ENCODE measurements around the gene SEC61A1.

The SEC61A1 gene

DNA sequence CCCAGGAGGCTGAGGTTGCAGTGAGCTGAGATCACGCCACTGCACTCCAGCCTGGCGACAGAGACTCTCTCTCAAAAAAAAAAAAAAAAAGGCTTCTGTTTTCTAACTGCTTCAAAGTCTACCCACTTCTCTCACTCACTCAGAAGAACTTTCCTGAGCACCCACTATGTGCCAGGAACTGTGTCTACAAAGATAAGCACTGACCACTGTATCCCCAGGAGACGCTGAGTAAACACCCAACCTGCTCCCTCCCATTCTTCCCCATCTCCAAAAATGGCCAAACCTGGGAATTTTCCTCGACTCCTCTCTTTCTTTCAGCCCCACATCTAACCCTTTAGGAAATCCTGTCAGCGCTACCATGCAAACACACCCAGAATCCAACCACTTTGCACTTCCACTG lies 58.9 kb downstream of the SEC61A1 start:
- no peak for DNase-seq (ENCODE audit: low spot score)
- FAIRE-seq, result no peak

DNA sequence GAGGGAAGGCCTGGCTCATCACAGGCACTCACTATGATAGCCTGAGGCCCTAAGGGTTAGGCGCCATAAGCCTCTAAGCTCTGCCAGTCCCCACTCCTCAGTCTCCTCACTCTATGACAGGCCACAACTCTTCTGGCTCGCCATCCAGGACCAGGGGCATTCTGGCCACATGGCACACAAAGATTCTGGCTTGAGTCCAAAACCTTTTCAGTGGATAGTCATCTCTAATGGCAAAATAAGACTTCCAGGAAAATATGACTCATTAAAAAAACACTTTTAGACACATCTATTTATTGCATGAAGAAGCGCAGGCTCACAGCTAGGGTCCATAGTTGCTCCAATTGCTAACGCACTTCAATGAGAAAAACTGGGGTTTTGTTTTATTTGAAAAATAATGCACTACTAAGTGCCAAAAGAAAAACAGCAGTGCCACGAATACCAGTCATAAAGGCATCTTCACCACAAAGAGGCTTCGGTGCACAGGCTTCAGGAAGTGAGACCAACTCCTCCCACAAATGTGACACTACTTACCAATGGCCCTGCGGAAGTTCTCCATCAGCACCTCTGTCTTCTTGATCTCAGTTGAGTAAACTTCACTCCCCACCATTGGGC lies 60.2 kb downstream of the SEC61A1 start:
- no peak for FAIRE-seq

DNA sequence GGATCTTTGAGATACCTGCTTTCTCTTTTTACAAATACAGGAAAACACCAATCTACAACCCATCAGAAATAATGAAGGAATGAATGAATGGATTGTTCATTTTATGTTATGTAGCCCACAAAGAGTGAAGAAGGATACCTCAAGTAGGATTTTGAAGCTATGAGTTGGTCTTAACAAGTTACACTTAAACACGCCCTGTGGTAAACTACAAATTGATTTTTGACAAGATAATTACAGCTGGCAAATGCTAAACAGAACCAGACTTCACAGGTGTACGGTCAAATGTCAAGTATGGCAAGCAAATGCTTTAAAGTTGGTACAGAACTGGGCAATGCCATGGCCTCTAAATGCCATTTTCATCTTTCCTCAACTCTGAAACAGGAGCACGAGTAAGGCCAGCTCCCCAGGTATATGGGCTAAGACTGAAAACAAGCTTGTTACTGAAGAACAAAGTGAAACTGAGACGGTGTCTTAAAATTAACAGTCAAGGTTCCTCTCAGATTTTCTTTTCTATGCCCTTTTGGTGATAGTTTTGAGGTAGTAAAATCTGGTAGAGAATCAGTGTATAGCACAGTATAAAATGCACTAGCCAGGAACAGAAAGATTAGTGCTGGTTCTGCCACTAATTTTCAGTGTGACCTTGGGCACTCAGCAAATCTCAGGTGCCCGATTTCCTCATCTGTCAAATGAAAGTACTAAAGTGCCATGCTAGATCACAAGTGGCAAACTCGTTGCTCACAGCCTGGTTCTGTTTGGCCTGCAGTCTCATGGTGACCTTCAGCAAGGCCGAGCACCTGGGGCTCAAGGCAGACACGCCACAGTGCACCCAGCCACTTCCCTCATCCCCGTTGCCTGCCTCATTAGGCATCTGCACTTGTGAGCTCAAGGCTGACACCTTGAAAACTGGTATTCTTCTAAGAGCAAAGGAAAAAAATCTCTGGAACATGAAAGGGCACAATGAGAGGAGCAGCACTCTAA lies 61.9 kb downstream of the SEC61A1 start:
- FAIRE-seq (no peak), DNase-seq (ENCODE audit: low spot score) (no peak)

More for the DNA sequence above, 60.2 kb downstream of the SEC61A1 start:
- DNase-seq (ENCODE audit: low spot score), result peak; percentile 55

Data from urothelium cell line (cell line).